ENCODE data around the gene SLC25A11.

The SLC25A11 gene

GRCh38 chr17:4901108-4901647 lies 38.7 kb downstream of the SLC25A11 start:
- no peak for DNase-seq
- H3K36me3 ChIP-seq (ENCODE audit: control insufficient read depth in 1 of 2, insufficient read depth in 2 of 2, low read depth in 1 of 2, low read length in 2 of 2), result peaks cover 14 to 61% of the 10 kb centered on the region in 2 experiments
- no peak overlapping the region for H4K91ac ChIP-seq (ENCODE audit: low read length)
- H3K9ac ChIP-seq (ENCODE audit: low read length), result no peak overlapping the region
- no peak overlapping the region for H3K23ac ChIP-seq (ENCODE audit: low read length in 2 of 2)
- H3K14ac ChIP-seq (ENCODE audit: low read length in 2 of 2), result no peak overlapping the region
- no peaks in the 10 kb centered on the region for H3K4me1 ChIP-seq (ENCODE audit: control insufficient read depth, insufficient read depth, low read depth, low read length)
- H3K79me1 ChIP-seq (replicated peaks; ENCODE audit: low read length, poor library complexity, severe bottlenecking), result no peaks in the 10 kb centered on the region
- peaks cover 3 to 42% of the 10 kb centered on the region in 2 experiments for H3K27me3 ChIP-seq (ENCODE audit: control insufficient read depth in 1 of 2, insufficient read depth in 1 of 2, low read length in 2 of 2)
- 91% methylated on average over 37 of the region's 37 CpGs for WGBS
- no peak overlapping the region for H3K4ac ChIP-seq (ENCODE audit: low read depth in 1 of 2, low read length in 2 of 2)
- H3K18ac ChIP-seq (ENCODE audit: low read depth in 1 of 2, low read length in 2 of 2), result no peak overlapping the region
- H2AFZ ChIP-seq (ENCODE audit: low read depth, low read length), result no peak overlapping the region
- no peak overlapping the region for H3K27ac ChIP-seq (ENCODE audit: low read length, poor library complexity, severe bottlenecking)
- no peaks in the 10 kb centered on the region for H3K9me3 ChIP-seq (ENCODE audit: control insufficient read depth, low read length)
- H3K4me3 ChIP-seq (ENCODE audit: insufficient read depth in 1 of 2, low read depth in 1 of 2, low read length in 2 of 2), result no peak overlapping the region
- no peak overlapping the region for H2BK5ac ChIP-seq (ENCODE audit: low read depth, low read length, poor library complexity, severe bottlenecking)
- H3K4me2 ChIP-seq (ENCODE audit: low read length, poor library complexity, severe bottlenecking), result no peak overlapping the region
- no peak overlapping the region for H2AK5ac ChIP-seq (ENCODE audit: low read length, severe bottlenecking)
- no peak overlapping the region for H4K8ac ChIP-seq (ENCODE audit: low read length)
- no peak overlapping the region for H2BK120ac ChIP-seq (ENCODE audit: low read depth, low read length)
- no peak overlapping the region for H2BK15ac ChIP-seq (ENCODE audit: low read depth, poor library complexity, severe bottlenecking)
- no peak overlapping the region for H2BK12ac ChIP-seq (ENCODE audit: low read length in 2 of 2)

GRCh38 chr17:4900231-4901107 lies 39.4 kb downstream of the SLC25A11 start:
- H3K4me2 ChIP-seq (ENCODE audit: low read length, poor library complexity, severe bottlenecking), result no peak overlapping the region
- no peak overlapping the region for H2BK120ac ChIP-seq (ENCODE audit: low read depth, low read length)
- no peak overlapping the region for H3K4me3 ChIP-seq (ENCODE audit: insufficient read depth in 1 of 2, low read depth in 1 of 2, low read length in 2 of 2)
- no peak overlapping the region for H2BK12ac ChIP-seq (ENCODE audit: low read length in 2 of 2)
- no peak overlapping the region for H2AK5ac ChIP-seq (ENCODE audit: low read length, severe bottlenecking)
- no peak overlapping the region for H3K27ac ChIP-seq (ENCODE audit: low read length, poor library complexity, severe bottlenecking)
- no peaks in the 10 kb centered on the region for H3K9me3 ChIP-seq (ENCODE audit: control insufficient read depth, low read length)
- H4K8ac ChIP-seq (ENCODE audit: low read length), result no peak overlapping the region
- H4K91ac ChIP-seq (ENCODE audit: low read length), result no peak overlapping the region
- no peak overlapping the region for H3K9ac ChIP-seq (ENCODE audit: low read length)
- no peaks in the 10 kb centered on the region for H3K4me1 ChIP-seq (ENCODE audit: control insufficient read depth, insufficient read depth, low read depth, low read length)
- H3K4ac ChIP-seq (ENCODE audit: low read depth in 1 of 2, low read length in 2 of 2), result no peak overlapping the region
- peaks cover 0 to 42% of the 10 kb centered on the region in 2 experiments for H3K27me3 ChIP-seq (ENCODE audit: control insufficient read depth in 1 of 2, insufficient read depth in 1 of 2, low read length in 2 of 2)
- H3K36me3 ChIP-seq (ENCODE audit: control insufficient read depth in 1 of 2, insufficient read depth in 2 of 2, low read depth in 1 of 2, low read length in 2 of 2), result peaks cover 21 to 68% of the 10 kb centered on the region in 2 experiments
- H3K14ac ChIP-seq (ENCODE audit: low read length in 2 of 2), result no peak overlapping the region
- DNase-seq, result no peak
- H2AFZ ChIP-seq (ENCODE audit: low read depth, low read length), result no peak overlapping the region
- no peak overlapping the region for H2BK15ac ChIP-seq (ENCODE audit: low read depth, poor library complexity, severe bottlenecking)
- no peaks in the 10 kb centered on the region for H3K79me1 ChIP-seq (replicated peaks; ENCODE audit: low read length, poor library complexity, severe bottlenecking)
- H3K23ac ChIP-seq (ENCODE audit: low read length in 2 of 2), result no peak overlapping the region
- H3K18ac ChIP-seq (ENCODE audit: low read depth in 1 of 2, low read length in 2 of 2), result no peak overlapping the region
- 78% methylated on average over 65 of the region's 65 CpGs for WGBS
- no peak overlapping the region for H2BK5ac ChIP-seq (ENCODE audit: low read depth, low read length, poor library complexity, severe bottlenecking)

DNA sequence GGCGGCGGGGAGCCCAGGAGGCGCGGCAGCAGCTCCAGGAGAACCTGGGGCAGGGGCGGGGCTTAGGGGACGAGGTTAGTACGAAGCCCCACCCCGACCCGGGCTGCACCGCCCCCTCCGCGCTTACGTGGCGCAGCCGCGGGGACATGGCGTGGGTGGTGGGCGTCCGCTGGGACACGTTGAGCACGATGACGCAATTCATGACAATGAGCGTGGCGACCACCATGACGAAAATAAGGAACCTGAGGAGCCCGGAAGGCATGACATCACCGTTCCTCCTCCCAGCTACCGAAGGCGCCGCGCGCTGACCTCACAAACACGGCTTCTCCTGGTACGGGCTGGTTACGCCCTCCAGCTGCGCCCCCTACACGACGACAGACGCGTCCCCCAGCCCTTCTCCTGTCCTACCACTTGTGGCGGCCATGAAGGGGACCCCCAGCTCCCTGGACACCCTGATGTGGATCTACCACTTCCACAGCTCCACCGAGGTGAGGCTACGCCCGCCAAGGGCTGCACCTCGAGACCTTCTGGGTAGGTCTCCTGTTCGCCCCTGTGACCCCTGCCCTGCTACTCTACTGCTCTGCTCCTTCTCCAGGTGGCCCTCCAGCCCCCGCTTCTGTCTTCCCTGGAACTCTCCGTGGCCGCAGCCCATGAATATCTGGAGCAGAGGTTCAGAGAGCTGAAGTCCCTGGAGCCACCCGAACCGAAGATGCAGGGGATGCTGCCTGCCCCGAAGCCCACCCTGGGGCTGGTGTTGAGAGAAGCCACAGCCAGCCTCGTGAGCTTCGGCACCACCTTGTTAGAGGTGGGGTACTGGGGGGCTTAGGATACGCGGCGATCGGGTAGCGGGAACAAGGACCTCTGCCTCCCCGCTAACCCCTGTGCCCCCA lies 40.3 kb downstream of the SLC25A11 start, which contains the start of gene C17orf107:
C17orf107 (plus strand) TSS at position 196 of the 890 bp plus-strand sequence; CDS start at position 423, 227 bp downstream.
- Histone ChIP-seq H3K4me2 (ENCODE audit: low read length, poor library complexity, severe bottlenecking) (no peak within 1 kb of the TSS), H2AK5ac (ENCODE audit: low read length, severe bottlenecking) (no peak within 1 kb of the TSS), H3K9me3 (ENCODE audit: control insufficient read depth, low read length) (no peaks in the 10 kb centered on the region), H3K14ac (ENCODE audit: low read length in 2 of 2) (no peak within 1 kb of the TSS), H2BK5ac (ENCODE audit: low read depth, low read length, poor library complexity, severe bottlenecking) (no peak within 1 kb of the TSS), H3K4me3 (ENCODE audit: insufficient read depth in 1 of 2, low read depth in 1 of 2, low read length in 2 of 2) (peak within 1 kb of the TSS in 1 of 2 experiments; percentile 80), H4K91ac (ENCODE audit: low read length) (no peak within 1 kb of the TSS), H3K4ac (ENCODE audit: low read depth in 1 of 2, low read length in 2 of 2) (no peak within 1 kb of the TSS), H3K27me3 (ENCODE audit: control insufficient read depth in 1 of 2, insufficient read depth in 1 of 2, low read length in 2 of 2) (peaks cover 0 to 35% of the 10 kb centered on the region in 2 experiments), H2BK15ac (ENCODE audit: low read depth, poor library complexity, severe bottlenecking) (no peak within 1 kb of the TSS), H3K4me1 (ENCODE audit: control insufficient read depth, insufficient read depth, low read depth, low read length) (no peaks in the 10 kb centered on the region), H3K9ac (ENCODE audit: low read length) (peak within 1 kb of the TSS; percentile 84), H3K27ac (ENCODE audit: low read length, poor library complexity, severe bottlenecking) (no peak within 1 kb of the TSS), H3K36me3 (ENCODE audit: control insufficient read depth in 1 of 2, insufficient read depth in 2 of 2, low read depth in 1 of 2, low read length in 2 of 2) (peaks cover 30 to 77% of the 10 kb centered on the region in 2 experiments), H3K79me1 (replicated peaks; ENCODE audit: low read length, poor library complexity, severe bottlenecking) (peaks cover under 1% of the 10 kb centered on the region), H2BK120ac (ENCODE audit: low read depth, low read length) (no peak within 1 kb of the TSS), H2AFZ (ENCODE audit: low read depth, low read length) (no peak within 1 kb of the TSS), H3K23ac (ENCODE audit: low read length in 2 of 2) (no peak within 1 kb of the TSS), H3K18ac (ENCODE audit: low read depth in 1 of 2, low read length in 2 of 2) (no peak within 1 kb of the TSS), H2BK12ac (ENCODE audit: low read length in 2 of 2) (no peak within 1 kb of the TSS), H4K8ac (ENCODE audit: low read length) (no peak within 1 kb of the TSS)
- DNase-seq, result no peak
- 96% methylated on average over 60 of the region's 60 CpGs for WGBS

Data from mesenchymal stem cell (in vitro differentiated cells and primary cell).